ENCODE results near the gene PDE4D. TPM values are rescaled to one million over a fixed set of nuclear protein-coding genes. Genes with fewer than 3 reads are reported as not detected.
A peak's percentile ranks its signal among the peaks of the same experiment; 100 is the strongest.

Gene PDE4D
- total and polyA plus RNA-seq, 8 donors, result 1.5 to 7.1 (median 3.1) TPM

DNA sequence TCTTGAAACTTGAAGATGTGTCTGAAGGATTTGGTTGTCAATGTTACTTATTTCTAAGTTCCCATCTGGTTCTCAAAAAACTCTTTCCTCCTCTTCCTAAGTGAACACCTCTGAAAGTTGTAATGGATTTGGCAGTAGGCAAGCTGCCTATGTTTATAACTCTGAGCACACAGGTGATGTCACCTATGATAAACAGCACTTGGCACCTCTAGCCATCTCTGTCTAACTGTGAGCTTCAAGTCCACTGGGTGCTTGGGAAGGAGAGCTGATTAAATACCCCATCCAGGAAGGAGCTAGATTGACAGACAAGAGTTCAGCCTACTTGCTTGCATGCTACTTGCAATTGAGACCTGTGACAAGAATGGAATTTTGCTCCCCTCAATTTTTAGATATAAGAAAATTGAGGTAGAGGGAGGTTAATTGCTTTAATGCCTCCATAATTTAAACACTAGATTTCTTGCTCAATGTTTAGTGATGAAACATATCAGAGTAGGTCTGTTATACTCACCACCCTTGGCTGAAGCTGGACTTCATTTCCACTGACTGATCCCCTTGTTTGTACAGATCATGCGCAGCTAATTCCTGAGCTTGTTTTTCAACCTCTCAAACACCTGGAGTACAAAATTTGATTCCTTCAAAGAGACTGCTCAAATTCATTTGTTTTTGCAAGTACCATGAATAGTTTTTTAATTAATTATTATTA lies 49.9 kb downstream of the PDE4D start:
- Histone ChIP-seq H3K36me3 (no peaks in the 10 kb centered on the region), H3K27ac (no peak overlapping the region), H3K27me3 (peaks cover 0 to 4% (median 0%) of the 10 kb centered on the region in 4 donors), H3K9me3 (no peaks in the 10 kb centered on the region), H3K4me3 (no peak overlapping the region), H3K4me1 (no peaks in the 10 kb centered on the region)
- intact Hi-C loops (cut with DNase I), result no loop called here
- FAIRE-seq (no peak), DNase-seq (peak in 1 of 6 donors; percentile 10), ATAC-seq (peak; percentile 46 to 81 (median 66))
- 83 to 93% methylated on average over 1 of the region's 1 CpG for WGBS, 2 donors
- TF ChIP-seq, protein P1, sequence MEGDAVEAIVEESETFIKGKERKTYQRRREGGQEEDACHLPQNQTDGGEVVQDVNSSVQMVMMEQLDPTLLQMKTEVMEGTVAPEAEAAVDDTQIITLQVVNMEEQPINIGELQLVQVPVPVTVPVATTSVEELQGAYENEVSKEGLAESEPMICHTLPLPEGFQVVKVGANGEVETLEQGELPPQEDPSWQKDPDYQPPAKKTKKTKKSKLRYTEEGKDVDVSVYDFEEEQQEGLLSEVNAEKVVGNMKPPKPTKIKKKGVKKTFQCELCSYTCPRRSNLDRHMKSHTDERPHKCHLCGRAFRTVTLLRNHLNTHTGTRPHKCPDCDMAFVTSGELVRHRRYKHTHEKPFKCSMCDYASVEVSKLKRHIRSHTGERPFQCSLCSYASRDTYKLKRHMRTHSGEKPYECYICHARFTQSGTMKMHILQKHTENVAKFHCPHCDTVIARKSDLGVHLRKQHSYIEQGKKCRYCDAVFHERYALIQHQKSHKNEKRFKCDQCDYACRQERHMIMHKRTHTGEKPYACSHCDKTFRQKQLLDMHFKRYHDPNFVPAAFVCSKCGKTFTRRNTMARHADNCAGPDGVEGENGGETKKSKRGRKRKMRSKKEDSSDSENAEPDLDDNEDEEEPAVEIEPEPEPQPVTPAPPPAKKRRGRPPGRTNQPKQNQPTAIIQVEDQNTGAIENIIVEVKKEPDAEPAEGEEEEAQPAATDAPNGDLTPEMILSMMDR (IDR thresholded peaks at IDR 0.05), result no peak

DNA sequence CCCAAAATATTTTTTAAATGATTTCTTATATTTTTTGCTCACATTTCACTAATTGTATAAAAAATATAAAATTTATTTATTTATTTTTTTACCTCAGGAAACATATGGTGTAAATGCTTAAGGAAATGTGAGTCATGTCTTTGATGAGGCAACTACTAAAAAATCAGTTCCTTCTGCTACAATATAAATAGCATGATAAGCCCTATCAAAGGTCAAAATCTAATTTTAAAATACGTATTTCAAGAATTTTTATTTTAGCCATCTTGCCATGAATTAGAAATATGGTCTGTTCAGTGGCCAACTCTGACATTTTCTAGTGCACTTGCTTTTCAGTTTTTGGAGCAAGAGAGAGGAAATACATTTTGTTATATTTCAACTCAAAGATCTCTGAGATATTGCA lies 50.5 kb downstream of the PDE4D start:
- intact Hi-C loops (cut with DNase I), result no loop called here
- Histone ChIP-seq H3K9me3 (no peaks in the 10 kb centered on the region), H3K4me3 (no peak overlapping the region), H3K36me3 (no peaks in the 10 kb centered on the region), H3K27ac (no peak overlapping the region), H3K27me3 (peaks cover 0 to 4% (median 0%) of the 10 kb centered on the region in 4 donors), H3K4me1 (no peaks in the 10 kb centered on the region)
- 38 to 45% methylated on average over 1 of the region's 1 CpG for WGBS, 2 donors
- TF ChIP-seq, protein P1 (IDR thresholded peaks at IDR 0.05), result no peak
- ATAC-seq, result no peak
- no peak for FAIRE-seq
- DNase-seq, result no peak

DNA sequence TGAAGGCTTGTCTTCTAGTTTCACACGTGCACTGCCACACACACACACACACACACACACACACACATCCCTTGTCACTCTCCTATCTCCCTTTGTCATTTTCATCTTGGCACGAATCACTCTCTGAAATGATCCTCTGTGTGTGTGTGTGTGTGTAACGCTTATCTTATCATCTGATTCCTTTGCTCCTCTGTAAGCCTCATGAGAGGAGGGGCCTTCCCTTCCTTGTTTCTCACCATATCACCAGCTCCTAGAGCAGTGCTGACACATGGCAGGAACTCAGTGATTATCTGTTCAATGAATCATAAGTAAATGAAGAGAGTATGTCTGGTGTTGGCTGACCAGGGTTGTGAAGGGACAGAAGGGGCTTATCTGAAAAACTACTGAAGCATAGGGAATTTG lies 53.3 kb downstream of the PDE4D start:
- H3K27ac ChIP-seq, result no peak overlapping the region
- DNase-seq (no peak), FAIRE-seq (no peak), ATAC-seq (peak in 2 of 4 donors; percentile 61 to 72)
- H3K4me1 ChIP-seq, result no peaks in the 10 kb centered on the region
- no peaks in the 10 kb centered on the region for H3K36me3 ChIP-seq
- no peak overlapping the region for H3K4me3 ChIP-seq
- TF ChIP-seq, protein P1 (IDR thresholded peaks at IDR 0.05), result no peak
- intact Hi-C loops (cut with DNase I), result no loop called here
- H3K27me3 ChIP-seq, result peaks cover 0 to 4% (median 0%) of the 10 kb centered on the region in 4 donors
- no peaks in the 10 kb centered on the region for H3K9me3 ChIP-seq
- WGBS, 2 donors, result 40 to 43% methylated on average over 3 of the region's 3 CpGs

DNA sequence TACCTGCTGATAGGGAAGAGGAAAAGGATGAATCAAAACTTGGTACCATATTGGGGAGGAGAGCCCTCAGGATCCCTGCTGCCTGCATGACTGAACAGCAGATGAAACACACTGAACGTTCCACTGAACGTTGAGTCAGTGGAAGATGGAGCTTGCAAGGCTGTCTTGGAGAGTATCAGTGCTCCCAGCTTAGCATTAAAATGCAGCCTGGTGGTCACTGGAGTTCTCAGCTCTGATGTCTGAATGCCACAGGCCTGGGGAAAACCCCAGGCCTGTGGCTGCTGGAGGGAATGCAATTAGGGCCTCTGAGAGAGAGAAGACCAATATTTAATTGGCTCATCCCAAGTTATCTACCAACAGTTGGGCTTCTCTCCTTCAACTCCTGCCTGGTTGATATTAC lies 54.5 kb downstream of the PDE4D start:
- intact Hi-C loops (cut with DNase I), result no loop called here

More for the DNA sequence above, 54.5 kb downstream of the PDE4D start:
- Histone ChIP-seq H3K27me3 (peaks cover 0 to 4% (median 0%) of the 10 kb centered on the region in 4 donors), H3K27ac (no peak overlapping the region), H3K4me3 (no peak overlapping the region), H3K4me1 (no peaks in the 10 kb centered on the region), H3K36me3 (no peaks in the 10 kb centered on the region), H3K9me3 (no peaks in the 10 kb centered on the region)
- ATAC-seq, result no peak
- no peak for DNase-seq
- no peak for FAIRE-seq
- WGBS, 2 donors, result 61 to 71% methylated on average over 2 of the region's 2 CpGs
- TF ChIP-seq, protein P1 (IDR thresholded peaks at IDR 0.05), result no peak

All from pancreas (tissue), 10 donors.